H1 (cell line): ENCODE measurements around the gene TNS1. TPM values are rescaled to one million over a fixed set of nuclear protein-coding genes. Genes with fewer than 3 reads are reported as not detected.
A peak's percentile ranks its signal among the peaks of the same experiment; 100 is the strongest.

Experiments used
- CTCF ChIA-PET: fragments of 300-600 bp; sonication (Branson Sonifier 250); formaldehyde crosslinking; loops from one replicate; lab custom pipeline; 2021; ENCODE audit not compliant: partially characterized antibody; lab: Charles Lee
- POLR2A ChIA-PET: fragments of 300-600 bp; sonication (Branson Sonifier 250); formaldehyde crosslinking; loops from one replicate; lab custom pipeline; 2021; ENCODE audit warnings: inconsistent platforms; ENCODE audit not compliant: partially characterized antibody; lab: Charles Lee
- DNase-seq, 2 experiments: peaks; one replicate each; pipeline versions ENCODE4 v3.0.0 to v3.0.0-alpha.2; 2010 to 2022; ENCODE audit warnings: low spot score in 2 of 2, low read depth in 1 of 2, mixed read lengths in 1 of 2
- FAIRE-seq: peaks from 2 replicates; lab custom pipeline; 2011; peaks lifted over from hg19 to GRCh38; lab: Jason Lieb, UNC
- H2AFZ ChIP-seq: 2 replicates; pipeline ENCODE4 v1.8.1; 2012; ENCODE audit warnings: low read length, inconsistent platforms
- H2AK5ac ChIP-seq: 2 replicates; pipeline ENCODE4 v1.6.1; 2013; ENCODE audit warnings: low read depth, low read length
- H2BK120ac ChIP-seq: replicated peaks from 2 replicates; pipeline ENCODE3; 2013; ENCODE audit warnings: low read depth, low read length, inconsistent platforms
- H2BK12ac ChIP-seq: 2 replicates; pipeline ENCODE4 v1.6.1; 2013; ENCODE audit warnings: low read depth, low read length
- H2BK15ac ChIP-seq: 2 replicates; pipeline ENCODE4 v1.6.1; 2013; ENCODE audit warnings: low read length
- H2BK20ac ChIP-seq: 2 replicates; pipeline ENCODE4 v1.6.1; 2013; ENCODE audit warnings: low read length
- H2BK5ac ChIP-seq: 2 replicates; pipeline ENCODE4 v1.6.1; 2013; ENCODE audit warnings: low read depth, low read length
- H3K14ac ChIP-seq: 2 replicates; pipeline ENCODE4 v1.6.1; 2013; ENCODE audit warnings: inconsistent platforms; ENCODE audit not compliant: insufficient read length
- H3K18ac ChIP-seq: 2 replicates; pipeline ENCODE4 v1.6.1; 2013; ENCODE audit warnings: low read length; ENCODE audit errors: extremely low read depth
- H3K23ac ChIP-seq: 2 replicates; pipeline ENCODE4 v1.6.1; 2013; ENCODE audit warnings: inconsistent platforms; ENCODE audit not compliant: insufficient read length
- H3K23me2 ChIP-seq: 2 replicates; pipeline ENCODE4 v1.6.1; 2013; ENCODE audit warnings: low read depth, low read length
- H3K27ac ChIP-seq: 2 replicates; pipeline ENCODE4 v1.6.1; 2011; ENCODE audit warnings: low read depth, low read length, inconsistent platforms
- H3K27me3 ChIP-seq, 4 experiments: replicated peaks in 1 of 4; 1 replicate in 1 of 4; 2 replicates in 3 of 4; pipeline versions ENCODE4 v1.6.1 to v1.8.1; 2011 to 2013; ENCODE audit warnings: low read length in 3 of 4, mild to moderate bottlenecking in 3 of 4, inconsistent platforms in 2 of 4, mixed read lengths in 2 of 4, moderate library complexity in 1 of 4; ENCODE audit not compliant: control insufficient read depth in 3 of 4, insufficient read depth in 3 of 4; ENCODE audit errors: extremely low read depth in 1 of 4
- H3K36me3 ChIP-seq, 4 experiments: 2 replicates each; pipeline versions ENCODE4 v1.6.1 to v1.8.1; 2011 to 2013; ENCODE audit warnings: mild to moderate bottlenecking in 4 of 4, low read length in 3 of 4, moderate library complexity in 2 of 4, control low read depth in 1 of 4, inconsistent platforms in 1 of 4; ENCODE audit not compliant: insufficient read depth in 4 of 4, control insufficient read depth in 2 of 4
- H3K4ac ChIP-seq: replicated peaks from 2 replicates; pipeline ENCODE3; 2013; ENCODE audit warnings: low read length, low read depth, mixed read lengths, inconsistent platforms; ENCODE audit not compliant: insufficient read length
- H3K4me1 ChIP-seq, 4 experiments: replicated peaks in 1 of 4; 1 replicate in 1 of 4; 2 replicates in 3 of 4; pipeline versions ENCODE4 v1.6.1 to v1.8.1; 2011 to 2013; ENCODE audit warnings: low read length in 3 of 4, inconsistent platforms in 2 of 4, mixed read lengths in 1 of 4; ENCODE audit not compliant: insufficient read depth in 4 of 4, control insufficient read depth in 3 of 4
- H3K4me2 ChIP-seq, 2 experiments: 2 replicates each; pipeline versions ENCODE4 v1.6.1 to v1.8.1; 2011 to 2013; ENCODE audit warnings: low read depth in 2 of 2, low read length in 2 of 2, control low read depth in 1 of 2, inconsistent platforms in 1 of 2, mild to moderate bottlenecking in 1 of 2; ENCODE audit not compliant: insufficient read depth in 1 of 2
- H3K4me3 ChIP-seq, 4 experiments: fragments of 200-600, 300-600 bp in 1 of 4; sonication (generic), shearing (Covaris generic), sonication (Bioruptor Twin) in 1 of 4; 2 replicates each; pipeline versions ENCODE4 v1.5.1 to v1.8.1; 2011 to 2016; ENCODE audit warnings: low read length in 4 of 4, low read depth in 3 of 4, control low read depth in 2 of 4, inconsistent platforms in 2 of 4, mild to moderate bottlenecking in 2 of 4, mixed read lengths in 1 of 4, moderate library complexity in 1 of 4; ENCODE audit not compliant: insufficient read depth in 2 of 4; ENCODE audit errors: extremely low read depth in 1 of 4
- H3K56ac ChIP-seq: replicated peaks from 2 replicates; pipeline ENCODE3; 2013; ENCODE audit warnings: low read depth, mild to moderate bottlenecking, mixed read lengths, low read length, inconsistent platforms; ENCODE audit not compliant: insufficient read length
- H3K79me1 ChIP-seq: 2 replicates; pipeline ENCODE4 v1.6.1; 2013; ENCODE audit warnings: low read depth, low read length, control low read depth
- H3K79me2 ChIP-seq, 2 experiments: 2 replicates each; pipeline versions ENCODE4 v1.6.1 to v1.8.1; 2012 to 2013; ENCODE audit warnings: low read length in 2 of 2, mild to moderate bottlenecking in 2 of 2, inconsistent platforms in 1 of 2; ENCODE audit not compliant: insufficient read depth in 2 of 2, control insufficient read depth in 1 of 2
- H3K9ac ChIP-seq, 4 experiments: replicated peaks in 1 of 4; 1 replicate in 1 of 4; 2 replicates in 3 of 4; pipeline versions ENCODE4 v1.6.1 to v1.8.1; 2011 to 2013; ENCODE audit warnings: low read depth in 3 of 4, low read length in 3 of 4, control low read depth in 2 of 4, mild to moderate bottlenecking in 2 of 4, moderate library complexity in 2 of 4, inconsistent platforms in 1 of 4; ENCODE audit errors: extremely low read depth in 1 of 4
- H3K9me3 ChIP-seq, 2 experiments: 2 replicates each; pipeline versions ENCODE4 v1.6.1 to v1.8.1; 2012 to 2013; ENCODE audit warnings: mild to moderate bottlenecking in 2 of 2, moderate library complexity in 2 of 2, control low read depth in 1 of 2, inconsistent platforms in 1 of 2, low read depth in 1 of 2, low read length in 1 of 2, mixed read lengths in 1 of 2; ENCODE audit not compliant: insufficient read depth in 2 of 2
- H4K20me1 ChIP-seq, 2 experiments: replicated peaks in 1 of 2; 2 replicates each; pipeline versions ENCODE3 to v1.8.1; 2011 to 2013; ENCODE audit warnings: inconsistent platforms in 2 of 2, low read length in 2 of 2, mild to moderate bottlenecking in 1 of 2; ENCODE audit not compliant: insufficient read depth in 2 of 2, control insufficient read depth in 1 of 2
- H4K5ac ChIP-seq: 2 replicates; pipeline ENCODE4 v1.6.1; 2013; ENCODE audit warnings: low read length, low read depth, mixed read lengths, inconsistent platforms; ENCODE audit not compliant: insufficient read length
- H4K8ac ChIP-seq: 2 replicates; pipeline ENCODE4 v1.8.0; 2013; ENCODE audit warnings: mild to moderate bottlenecking, moderate library complexity, low read length, inconsistent platforms; ENCODE audit not compliant: insufficient read depth; ENCODE audit errors: extremely low read depth
- H4K91ac ChIP-seq: replicated peaks from 2 replicates; pipeline ENCODE3; 2013; ENCODE audit warnings: low read length, mixed read lengths, inconsistent platforms; ENCODE audit not compliant: insufficient read length
- BRCA1 ChIP-seq: IDR thresholded peaks from 2 replicates; pipeline ENCODE4 v1.6.1; 2012; ENCODE audit warnings: low read depth, low read length, improper control_type of control experiment
- CEBPB ChIP-seq: IDR thresholded peaks from 2 replicates; pipeline ENCODE4 v1.6.1; 2012; ENCODE audit warnings: low read depth, low read length
- CHD1 ChIP-seq: IDR thresholded peaks from 2 replicates; pipeline ENCODE4 v1.6.1; 2012; ENCODE audit warnings: low read depth, low read length, improper control_type of control experiment
- CHD2 ChIP-seq: IDR thresholded peaks from 2 replicates; pipeline ENCODE4 v1.6.1; 2012; ENCODE audit warnings: low read length, improper control_type of control experiment
- CTCF ChIP-seq, 3 experiments: IDR thresholded peaks; 1 replicate in 2 of 3; 2 replicates in 1 of 3; pipeline versions ENCODE4 v1.5.1 to v1.6.1; 2011; ENCODE audit warnings: low read length in 3 of 3, mild to moderate bottlenecking in 3 of 3, inconsistent platforms in 2 of 3, low read depth in 1 of 3, moderate library complexity in 1 of 3; ENCODE audit not compliant: insufficient read depth in 1 of 3; ENCODE audit errors: control extremely low read depth in 1 of 3
- EZH2 ChIP-seq: fragments of 200-600 bp; sonication (generic); IDR thresholded peaks from 2 replicates; pipeline ENCODE4 v1.7.1; 2012; ENCODE audit warnings: low read depth, mild to moderate bottlenecking, moderate library complexity, low read length, inconsistent platforms; ENCODE audit not compliant: severe bottlenecking
- GABPA ChIP-seq: IDR thresholded peaks from 2 replicates; pipeline ENCODE4 v1.6.1; 2011; ENCODE audit warnings: mild to moderate bottlenecking, low read length, moderate library complexity, borderline replicate concordance; ENCODE audit not compliant: insufficient read depth
- KDM4A ChIP-seq: IDR thresholded peaks from one replicate; pipeline ENCODE4 v1.7.1; 2012; ENCODE audit warnings: low read depth, mild to moderate bottlenecking, moderate library complexity, low read length, inconsistent platforms; ENCODE audit not compliant: severe bottlenecking
- RAD21 ChIP-seq, 2 experiments: IDR thresholded peaks in 1 of 2; conservative IDR thresholded peaks in 1 of 2; 2 replicates each; pipeline ENCODE4 v1.6.1; 2011; ENCODE audit warnings: low read depth in 2 of 2, low read length in 2 of 2, improper control_type of control experiment in 1 of 2, inconsistent platforms in 1 of 2, mild to moderate bottlenecking in 1 of 2, moderate library complexity in 1 of 2
- RBBP5 ChIP-seq: IDR thresholded peaks from 2 replicates; pipeline ENCODE4 v1.7.1; 2012; ENCODE audit warnings: low read depth, mild to moderate bottlenecking, inconsistent platforms, low read length, moderate library complexity, borderline replicate concordance
- TAF1 ChIP-seq: IDR thresholded peaks from 2 replicates; pipeline ENCODE4 v1.6.1; 2011; ENCODE audit warnings: mild to moderate bottlenecking, low read depth, low read length
- WGBS, 2 experiments: shearing (Covaris generic) in 1 of 2; methylation state at CpG; one replicate each; pipeline versions ENCODE4 v1.1.6 to v1.1.7; 2013 to 2015; ENCODE audit warnings: low lambda C conversion rate in 2 of 2, mixed read lengths in 2 of 2, inconsistent platforms in 1 of 2, low coverage in 1 of 2, missing lambda C conversion rate in 1 of 2; ENCODE audit not compliant: insufficient replicate concordance in 2 of 2, insufficient coverage in 1 of 2, insufficient read length in 1 of 2; ENCODE audit errors: extremely low coverage in 1 of 2, missing lambda C conversion rate in 1 of 2; 5-methylcytosine and 5-hydroxymethylcytosine counted together
- polyA plus RNA-seq, 7 experiments: library from polyadenylated mRNA; depleted of rRNA in 3 of 7; stranded (reverse) in 5 of 7; unstranded in 2 of 7; fragments of >200 nt in 5 of 7; fragments of 200-250 nt in 2 of 7; gene quantifications; 1 replicate in 5 of 7; 2 replicates in 1 of 7; 4 replicates in 1 of 7; pipeline versions ENCODE4 v1.2.1 to v1.2.3, GENCODE V29; 2011 to 2013; ENCODE audit warnings: missing spikeins in 2 of 7, mixed read lengths in 2 of 7
- total RNA-seq: library from RNA; stranded (reverse); fragmentation: NEBNext Ultra II Directional; extraction: Animal tissue kit (Norgen Biotek cat#: 25700); gene quantifications from 2 replicates; pipeline ENCODE4 v1.2.1, GENCODE V29; 2021

The TNS1 gene
- total and polyA plus RNA-seq, 2 of the 8 experiments (the other 6 are each of a cell fraction or from before 2014, with no cell fraction given) = 1.5 to 5.1 TPM

GRCh38 chr2:217919204-217919603 is 83.6 kb downstream of the TNS1 start:
- Histone ChIP-seq H2BK5ac (no peak overlapping the region; the same call in 1 of the 2 replicates), H4K8ac (no peak overlapping the region), H3K23me2 (no peaks in the 10 kb centered on the region; the same call in 1 of the 2 replicates), H3K79me1 (no peaks in the 10 kb centered on the region), H3K4me2 (peak overlapping the region; percentile 35 to 59; a peak in 1 of 4 replicates), H3K18ac (peak overlapping the region; percentile 87), H4K5ac (no peak overlapping the region), H2BK120ac (no peak overlapping the region), H3K9me3 (no peaks in the 10 kb centered on the region), H3K9ac (no peak overlapping the region; a peak in 1 of 7 replicates), H3K23ac (no peak overlapping the region), H3K4me1 (peaks cover 9 to 48% (median 33%) of the 10 kb centered on the region in 4 experiments), H4K20me1 (no peaks in the 10 kb centered on the region), H3K56ac (no peak overlapping the region), H2BK12ac (peak overlapping the region; percentile 90), H2AFZ (no peak overlapping the region), H3K4ac (no peak overlapping the region), H4K91ac (no peak overlapping the region), H3K27ac (no peak overlapping the region), H3K36me3 (no peaks in the 10 kb centered on the region), H3K14ac (no peak overlapping the region), H3K4me3 (no peak overlapping the region), H2BK20ac (peak overlapping the region; percentile 0; the same call in 1 of the 2 replicates), H3K79me2 (no peaks in the 10 kb centered on the region), H2BK15ac (0 out of 2 replicates have a peak overlapping the region, but pooled peaks have one; percentile 61), H2AK5ac (peak overlapping the region; percentile 85; the same call in 1 of the 2 replicates), H3K27me3 (no peaks in the 10 kb centered on the region; a peak in 2 of 7 replicates)
- WGBS, 2 experiments = 68% methylated on average over 8 of the region's 8 CpGs; no CpG with 5 or more reads in 1 of the 2 experiments
- CTCF ChIA-PET = interaction anchor here (0.8 to 12.9 kb wide), 8 partner anchors 9 to 70 kb away, joined by 3 to 121 read pairs (median 13); no protein-coding TSS in a partner anchor
- POLR2A ChIA-PET = no interaction called here
- DNase-seq (no peak), FAIRE-seq (no peak)
- no peak for TF ChIP-seq EZH2
- TF ChIP-seq CHD1 = no peak
- TF ChIP-seq GABPA = no peak
- TF ChIP-seq RAD21 (IDR thresholded peaks at IDR 0.05 in 1 of 2, conservative IDR thresholded peaks at IDR 0.05 in 1 of 2; ENCODE audit: low read depth in 2 of 2, low read length in 2 of 2) = no peak
- no peak for TF ChIP-seq RBBP5
- TF ChIP-seq CTCF (IDR thresholded peaks at IDR 0.05; ENCODE audit: control extremely low read depth in 1 of 3, insufficient read depth in 1 of 3, low read depth in 1 of 3, low read length in 3 of 3) = no peak
- TF ChIP-seq KDM4A = no peak
- TF ChIP-seq CEBPB = no peak
- no peak for TF ChIP-seq CHD2
- no peak for TF ChIP-seq TAF1
- TF ChIP-seq BRCA1 = no peak
